Omental fat pad (tissue), 4 donors: Measurements from ENCODE around the gene CDK14. TPM values are rescaled to one million over a fixed set of nuclear protein-coding genes. Genes with fewer than 3 reads are reported as not detected.
A peak's percentile ranks its signal among the peaks of the same experiment; 100 is the strongest.

Experiments used
- ATAC-seq: fragments of 150-250 bp; one replicate; pipeline ENCODE4 v1.9.1; 2016; ENCODE audit warnings: mild to moderate bottlenecking, moderate library complexity; ENCODE audit not compliant: low FRiP score
- DNase-seq: peaks from one replicate; pipeline ENCODE4 v3.0.0-alpha.2; 2019; ENCODE audit warnings: low spot score
- total RNA-seq, 4 donors: library from RNA; depleted of rRNA; stranded (reverse); fragments of >200 nt; gene quantifications; one replicate each; pipeline ENCODE4 v1.1.0, GENCODE V29; 2016
- TF ChIP-seq, protein P1 (sequence below), 3 donors: fragments of 450-650 bp; IDR thresholded peaks; one replicate each; pipeline ENCODE4 v1.5.1; 2016 to 2017; ENCODE audit warnings: antibody characterized with exemption in 3 of 3, mild to moderate bottlenecking in 3 of 3, moderate library complexity in 2 of 3

The CDK14 gene
- total RNA-seq, 4 donors from 2014 or later, result 25.2 to 40.3 (median 30.8) TPM

DNA sequence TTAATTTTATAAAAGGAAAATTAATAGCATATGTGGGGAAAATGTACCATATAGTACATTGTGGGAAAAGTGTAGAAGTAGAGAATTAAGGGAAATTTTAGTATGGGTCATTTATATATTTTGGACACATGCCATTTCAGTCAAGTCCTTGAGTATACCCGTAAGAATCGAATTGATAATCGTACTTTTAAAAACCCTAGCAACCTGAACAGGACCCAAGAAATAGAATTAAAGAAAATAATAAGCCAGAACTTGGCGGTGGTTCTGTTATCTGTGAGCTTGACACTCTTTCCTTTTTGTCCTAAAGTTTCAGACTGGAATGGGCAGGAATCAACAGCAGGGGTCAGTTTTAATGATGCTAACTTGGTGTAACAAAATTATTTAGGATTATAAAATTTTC, 221.0 kb downstream of the CDK14 start:
- ATAC-seq (no peak), DNase-seq (no peak)
- TF ChIP-seq, protein P1, sequence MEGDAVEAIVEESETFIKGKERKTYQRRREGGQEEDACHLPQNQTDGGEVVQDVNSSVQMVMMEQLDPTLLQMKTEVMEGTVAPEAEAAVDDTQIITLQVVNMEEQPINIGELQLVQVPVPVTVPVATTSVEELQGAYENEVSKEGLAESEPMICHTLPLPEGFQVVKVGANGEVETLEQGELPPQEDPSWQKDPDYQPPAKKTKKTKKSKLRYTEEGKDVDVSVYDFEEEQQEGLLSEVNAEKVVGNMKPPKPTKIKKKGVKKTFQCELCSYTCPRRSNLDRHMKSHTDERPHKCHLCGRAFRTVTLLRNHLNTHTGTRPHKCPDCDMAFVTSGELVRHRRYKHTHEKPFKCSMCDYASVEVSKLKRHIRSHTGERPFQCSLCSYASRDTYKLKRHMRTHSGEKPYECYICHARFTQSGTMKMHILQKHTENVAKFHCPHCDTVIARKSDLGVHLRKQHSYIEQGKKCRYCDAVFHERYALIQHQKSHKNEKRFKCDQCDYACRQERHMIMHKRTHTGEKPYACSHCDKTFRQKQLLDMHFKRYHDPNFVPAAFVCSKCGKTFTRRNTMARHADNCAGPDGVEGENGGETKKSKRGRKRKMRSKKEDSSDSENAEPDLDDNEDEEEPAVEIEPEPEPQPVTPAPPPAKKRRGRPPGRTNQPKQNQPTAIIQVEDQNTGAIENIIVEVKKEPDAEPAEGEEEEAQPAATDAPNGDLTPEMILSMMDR (IDR thresholded peaks at IDR 0.05), result no peak

DNA sequence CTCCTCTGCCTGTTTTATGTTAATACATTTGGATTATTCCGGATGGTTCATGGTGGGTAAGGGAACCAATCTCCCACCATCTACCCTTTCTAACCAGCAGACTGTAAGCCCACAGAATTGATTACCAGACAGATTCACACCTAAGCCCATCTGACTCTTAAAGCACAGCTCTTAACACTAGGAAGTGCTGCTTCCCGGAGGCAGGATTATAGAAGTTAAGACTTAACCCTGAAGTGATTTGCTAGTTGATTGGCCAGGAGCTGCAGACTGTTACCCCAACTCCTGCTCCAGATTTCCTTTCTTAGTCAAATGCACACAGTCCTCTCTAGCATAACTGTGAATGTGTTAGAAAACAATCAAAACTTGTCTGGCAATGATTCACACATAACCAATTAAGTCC, 221.7 kb downstream of the CDK14 start:
- ATAC-seq (no peak), DNase-seq (no peak)
- TF ChIP-seq, protein P1 (IDR thresholded peaks at IDR 0.05), result no peak

DNA sequence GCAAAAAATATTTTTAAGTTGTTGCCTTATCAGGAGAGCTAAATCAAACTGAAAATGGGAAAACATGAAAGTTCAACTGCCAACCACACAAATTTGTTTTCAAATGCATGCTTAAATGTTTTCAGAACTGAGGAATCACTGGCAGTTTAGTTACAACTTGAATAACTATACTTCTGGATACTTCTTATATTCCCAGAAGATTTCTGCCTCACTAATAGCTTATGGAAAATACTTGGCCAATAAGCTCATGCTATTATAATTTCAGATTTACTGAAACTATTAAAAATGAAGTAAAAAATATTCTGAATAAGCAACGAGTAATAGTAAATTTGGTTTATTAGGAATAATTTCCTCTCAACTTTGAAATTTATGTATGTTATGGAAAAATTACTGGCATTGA, 222.2 kb downstream of the CDK14 start:
- TF ChIP-seq, protein P1 (IDR thresholded peaks at IDR 0.05), result no peak
- no peak for DNase-seq
- ATAC-seq, result no peak

DNA sequence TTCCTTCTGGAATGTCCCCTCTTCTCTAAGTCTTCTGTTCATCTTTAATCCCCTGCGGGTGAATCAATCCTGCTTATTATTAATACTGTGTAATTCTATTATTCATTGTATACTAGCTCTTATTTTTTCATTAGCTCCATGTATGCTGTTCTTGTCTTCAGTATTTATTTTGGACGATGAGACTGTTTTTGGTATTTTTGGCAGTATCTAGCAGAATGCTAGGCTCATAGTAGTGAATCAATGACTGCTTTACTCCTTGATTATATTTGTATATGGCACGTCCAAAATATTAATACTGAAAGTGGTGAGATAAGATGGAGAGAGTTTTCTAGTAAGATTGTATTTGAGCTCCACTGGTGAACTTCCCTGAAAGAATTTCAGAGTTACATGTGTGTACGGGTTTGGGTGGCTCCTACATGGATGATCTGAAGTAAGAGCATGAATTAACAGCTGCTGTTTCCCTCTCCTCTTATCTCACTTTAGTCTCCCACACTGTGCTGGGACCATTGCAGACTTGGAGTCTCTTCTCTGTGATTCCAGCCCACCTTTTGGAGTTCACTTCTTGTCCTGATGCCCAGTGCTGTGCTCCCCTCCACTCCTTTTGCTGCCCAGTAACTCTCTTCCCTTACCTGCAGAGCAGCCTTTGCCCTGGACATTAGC, 226.0 kb downstream of the CDK14 start:
- TF ChIP-seq, protein P1 (IDR thresholded peaks at IDR 0.05), result no peak
- DNase-seq (no peak), ATAC-seq (no peak)

DNA sequence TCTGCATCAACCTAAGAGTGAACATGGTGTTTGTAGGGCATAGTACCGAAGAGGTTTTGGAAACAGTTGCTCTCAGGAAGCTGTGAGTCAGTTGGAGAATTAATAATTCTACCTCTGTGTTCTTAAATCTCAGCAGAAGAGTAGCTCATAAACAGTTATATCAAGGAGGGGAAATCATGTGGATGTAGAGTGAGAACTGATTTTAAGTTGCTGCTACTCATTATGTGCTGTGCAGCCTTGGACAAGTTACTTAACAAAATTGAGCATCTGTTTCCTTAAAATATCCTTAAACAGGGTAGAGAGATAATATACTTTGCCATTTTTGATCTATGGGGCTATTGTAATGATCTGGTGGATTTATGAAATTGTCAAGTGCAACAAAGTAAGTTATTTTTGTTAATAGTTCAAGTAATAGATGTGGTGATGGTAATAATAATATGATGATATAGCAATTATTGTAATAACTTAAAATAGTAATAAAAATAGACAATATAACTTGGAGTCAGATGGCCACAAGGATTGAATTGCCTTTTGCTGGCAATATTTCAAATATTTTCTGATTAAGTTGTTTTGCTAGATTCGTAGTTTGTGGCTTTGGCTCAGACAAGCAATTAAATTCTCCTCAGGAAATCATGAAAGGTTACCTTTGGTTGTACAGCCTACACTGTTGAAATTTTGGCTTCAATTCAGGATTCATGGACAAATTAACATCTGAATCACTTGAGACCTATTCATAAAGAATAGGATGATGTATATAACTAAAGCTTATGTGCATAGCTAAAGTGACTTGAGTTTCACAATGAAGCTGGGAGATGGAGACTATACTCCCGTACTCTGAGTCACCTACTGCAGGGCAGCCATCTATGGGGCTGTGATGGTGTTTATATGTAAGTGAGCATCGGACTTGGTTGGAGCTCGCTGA, 228.5 kb downstream of the CDK14 start:
- TF ChIP-seq, protein P1 (IDR thresholded peaks at IDR 0.05), result no peak
- DNase-seq, result no peak
- peak; percentile 35 for ATAC-seq

DNA sequence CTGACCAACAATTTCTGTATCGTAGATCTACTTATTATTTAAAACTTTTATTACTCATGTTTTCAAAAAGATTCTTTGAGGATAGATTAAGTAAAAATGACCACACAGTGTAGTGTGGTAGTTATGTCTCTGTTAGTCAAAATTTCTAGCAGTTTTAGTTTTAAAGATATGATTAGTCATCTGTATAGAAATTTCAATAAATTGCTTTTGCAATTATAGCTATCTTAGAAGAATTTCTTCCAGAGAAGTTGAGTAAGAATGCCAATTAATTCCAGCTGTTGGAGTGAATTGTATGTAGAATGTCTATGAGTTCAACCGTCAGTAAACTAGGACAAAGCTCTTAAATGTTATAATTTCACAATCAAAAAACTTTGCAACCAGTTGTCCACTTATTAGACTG, 229.7 kb downstream of the CDK14 start:
- TF ChIP-seq, protein P1 (IDR thresholded peaks at IDR 0.05), result no peak
- DNase-seq (no peak), ATAC-seq (peak; percentile 91)
